Endothelial cell of umbilical vein (primary cell): ENCODE results near the gene TAP2.

Experiments used
- EZH2 ChIP-seq: IDR thresholded peaks from 2 replicates; pipeline ENCODE4 v1.6.1; 2012; ENCODE audit warnings: borderline replicate concordance, low read depth, mild to moderate bottlenecking, moderate library complexity, low read length, inconsistent platforms; ENCODE audit not compliant: severe bottlenecking
- JUN ChIP-seq: IDR thresholded peaks from 2 replicates; pipeline ENCODE4 v1.6.1; 2011; ENCODE audit warnings: borderline replicate concordance, low read depth; ENCODE audit not compliant: insufficient read length, insufficient read depth
- POLR2A ChIP-seq: IDR thresholded peaks from 2 replicates; pipeline ENCODE4 v1.6.1; 2012; ENCODE audit warnings: low read depth, mild to moderate bottlenecking, control low read depth, low read length
- TF ChIP-seq, protein P1 (sequence below), 2 donors: IDR thresholded peaks; 1 replicate in 1 of 2; 2 replicates in 1 of 2; pipeline ENCODE4 v1.5.1; 2011; ENCODE audit warnings: low read length in 2 of 2, mild to moderate bottlenecking in 2 of 2, moderate library complexity in 2 of 2, control low read depth in 1 of 2, inconsistent platforms in 1 of 2, low read depth in 1 of 2; ENCODE audit not compliant: insufficient read depth in 1 of 2; ENCODE audit errors: extremely low read depth in 1 of 2

DNA sequence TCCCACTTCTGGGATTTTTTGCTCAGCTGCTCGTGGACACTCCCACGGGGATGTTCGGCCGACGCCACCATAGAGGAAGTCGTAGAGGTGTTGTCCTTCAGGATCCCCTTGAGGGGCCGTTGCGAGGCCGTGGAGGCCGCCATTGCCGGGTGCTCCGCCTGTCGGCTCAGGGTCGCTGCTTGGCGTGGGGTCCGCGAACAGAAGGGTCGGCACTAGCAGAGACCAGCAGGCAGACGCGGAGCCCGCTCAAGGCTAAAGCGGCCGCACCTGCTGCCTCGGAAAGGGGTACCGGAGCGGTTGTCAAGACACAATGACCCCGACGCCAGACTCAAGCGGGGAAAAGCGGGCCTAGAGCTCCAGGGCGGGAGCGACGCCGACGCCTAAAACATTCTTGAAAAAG lies 41.2 kb upstream of the TAP2 start:
- TF ChIP-seq, protein P1, sequence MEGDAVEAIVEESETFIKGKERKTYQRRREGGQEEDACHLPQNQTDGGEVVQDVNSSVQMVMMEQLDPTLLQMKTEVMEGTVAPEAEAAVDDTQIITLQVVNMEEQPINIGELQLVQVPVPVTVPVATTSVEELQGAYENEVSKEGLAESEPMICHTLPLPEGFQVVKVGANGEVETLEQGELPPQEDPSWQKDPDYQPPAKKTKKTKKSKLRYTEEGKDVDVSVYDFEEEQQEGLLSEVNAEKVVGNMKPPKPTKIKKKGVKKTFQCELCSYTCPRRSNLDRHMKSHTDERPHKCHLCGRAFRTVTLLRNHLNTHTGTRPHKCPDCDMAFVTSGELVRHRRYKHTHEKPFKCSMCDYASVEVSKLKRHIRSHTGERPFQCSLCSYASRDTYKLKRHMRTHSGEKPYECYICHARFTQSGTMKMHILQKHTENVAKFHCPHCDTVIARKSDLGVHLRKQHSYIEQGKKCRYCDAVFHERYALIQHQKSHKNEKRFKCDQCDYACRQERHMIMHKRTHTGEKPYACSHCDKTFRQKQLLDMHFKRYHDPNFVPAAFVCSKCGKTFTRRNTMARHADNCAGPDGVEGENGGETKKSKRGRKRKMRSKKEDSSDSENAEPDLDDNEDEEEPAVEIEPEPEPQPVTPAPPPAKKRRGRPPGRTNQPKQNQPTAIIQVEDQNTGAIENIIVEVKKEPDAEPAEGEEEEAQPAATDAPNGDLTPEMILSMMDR (IDR thresholded peaks at IDR 0.05; ENCODE audit: extremely low read depth in 1 of 2, insufficient read depth in 1 of 2, low read depth in 1 of 2, low read length in 2 of 2), result no peak
- TF ChIP-seq POLR2A (no peak), JUN (no peak), EZH2 (no peak)
